Measurements from ENCODE around the gene ZNF618. TPM values are rescaled to one million over a fixed set of nuclear protein-coding genes. Genes with fewer than 3 reads are reported as not detected.
"Not testable (repeated sequence)": the region's sequence is repeated elsewhere in the genome, so short reads cannot be mapped to it uniquely, and the experiment has no call there.

The ZNF618 gene
- total and polyA plus RNA-seq, 2 experiments from 2014 or later = 12.1 to 22.1 TPM

GRCh38 chr9:114043660-114044059 lies 167.6 kb downstream of the ZNF618 start:
- not testable (repeated sequence) for H3K27me3 Mint-ChIP-seq (ENCODE audit: insufficient read depth, low read depth, poor library complexity); H3K27ac Mint-ChIP-seq; H3K9me3 Mint-ChIP-seq; H3F3A ChIP-seq (replicated peaks; ENCODE audit: low read depth); H3K27ac ChIP-seq (ENCODE audit: low read depth); H4K20me1 ChIP-seq (replicated peaks; ENCODE audit: insufficient read depth); H3K4me2 ChIP-seq; H2AFZ ChIP-seq; H3K27me3 ChIP-seq (ENCODE audit: insufficient read depth); H3K4me3 Mint-ChIP-seq; H3K4me3 ChIP-seq; H3K9me2 ChIP-seq (ENCODE audit: insufficient read depth); DNase-seq (ENCODE audit: low spot score); H3K36me3 ChIP-seq (ENCODE audit: insufficient read depth); H3K4me1 ChIP-seq (ENCODE audit: insufficient read depth); H3K79me2 ChIP-seq (replicated peaks; ENCODE audit: insufficient read depth); ATAC-seq; H3K4me1 Mint-ChIP-seq
- H3K36me3 Mint-ChIP-seq (ENCODE audit: low read depth) = peaks cover 16% of the 10 kb centered on the region

GRCh38 chr9:114046237-114046755 lies 170.2 kb downstream of the ZNF618 start:
- no peaks in the 10 kb centered on the region for H3K9me2 ChIP-seq (ENCODE audit: insufficient read depth)
- no peaks in the 10 kb centered on the region for H3K79me2 ChIP-seq (replicated peaks; ENCODE audit: insufficient read depth)
- no peak overlapping the region for H3K4me3 ChIP-seq
- no peak overlapping the region for H2AFZ ChIP-seq
- Mint-ChIP-seq H3K4me1 (no peaks in the 10 kb centered on the region; the same call in 2 of the 3 replicates), H3K36me3 (ENCODE audit: low read depth) (peaks cover 27% of the 10 kb centered on the region), H3K27me3 (ENCODE audit: insufficient read depth, low read depth, poor library complexity) (no peaks in the 10 kb centered on the region), H3K27ac (no peak overlapping the region), H3K9me3 (no peaks in the 10 kb centered on the region), H3K4me3 (no peak overlapping the region)
- H3K27ac ChIP-seq (ENCODE audit: low read depth) = no peak overlapping the region
- H3K36me3 ChIP-seq (ENCODE audit: insufficient read depth) = no peaks in the 10 kb centered on the region
- TF ChIP-seq STAT1 (IDR thresholded peaks at IDR 0.05; ENCODE audit: unreplicated experiment) (no peak), EZH2 (IDR thresholded peaks at IDR 0.05; ENCODE audit: low read depth, unreplicated experiment) (no peak)
- no peaks in the 10 kb centered on the region for H3K27me3 ChIP-seq (ENCODE audit: insufficient read depth)
- peaks cover 4% of the 10 kb centered on the region for H4K20me1 ChIP-seq (replicated peaks; ENCODE audit: insufficient read depth)
- no peak overlapping the region for H3K4me2 ChIP-seq
- H3F3A ChIP-seq (replicated peaks; ENCODE audit: low read depth) = no peaks in the 10 kb centered on the region
- no peaks in the 10 kb centered on the region for H3K4me1 ChIP-seq (ENCODE audit: insufficient read depth)
- DNase-seq (ENCODE audit: low spot score) (no peak), ATAC-seq (no peak)

GRCh38 chr9:114046875-114047274 lies 170.8 kb downstream of the ZNF618 start:
- Histone ChIP-seq H3K27ac (ENCODE audit: low read depth) (no peak overlapping the region), H3K9me2 (ENCODE audit: insufficient read depth) (no peaks in the 10 kb centered on the region), H3K27me3 (ENCODE audit: insufficient read depth) (no peaks in the 10 kb centered on the region), H3F3A (replicated peaks; ENCODE audit: low read depth) (no peaks in the 10 kb centered on the region), H3K4me2 (no peak overlapping the region), H3K4me1 (ENCODE audit: insufficient read depth) (no peaks in the 10 kb centered on the region), H3K4me3 (no peak overlapping the region), H3K79me2 (replicated peaks; ENCODE audit: insufficient read depth) (no peaks in the 10 kb centered on the region), H3K36me3 (ENCODE audit: insufficient read depth) (no peaks in the 10 kb centered on the region), H4K20me1 (replicated peaks; ENCODE audit: insufficient read depth) (peaks cover 4% of the 10 kb centered on the region), H2AFZ (no peak overlapping the region)
- DNase-seq (ENCODE audit: low spot score) (no peak), ATAC-seq (no peak)
- Mint-ChIP-seq H3K27me3 (ENCODE audit: insufficient read depth, low read depth, poor library complexity) (no peaks in the 10 kb centered on the region), H3K4me1 (no peaks in the 10 kb centered on the region; the same call in 2 of the 3 replicates), H3K4me3 (no peak overlapping the region), H3K27ac (no peak overlapping the region), H3K9me3 (no peaks in the 10 kb centered on the region), H3K36me3 (ENCODE audit: low read depth) (peaks cover 32% of the 10 kb centered on the region)
- TF ChIP-seq POLR2AphosphoS5 (IDR thresholded peaks at IDR 0.05; ENCODE audit: low read depth) = no peak
- TF ChIP-seq JUNB (IDR thresholded peaks at IDR 0.05; ENCODE audit: unreplicated experiment) = no peak
- TF ChIP-seq STAT1 (IDR thresholded peaks at IDR 0.05; ENCODE audit: unreplicated experiment) = no peak
- no peak for TF ChIP-seq ZNF114 (CRISPR knock-in tag; IDR thresholded peaks at IDR 0.05)
- TF ChIP-seq CTCF (conservative IDR thresholded peaks at IDR 0.05; ENCODE audit: low read depth in 2 of 2) = no peak
- no peak for TF ChIP-seq ETS1 (IDR thresholded peaks at IDR 0.05)
- no peak for TF ChIP-seq ZNF331 (CRISPR knock-in tag; IDR thresholded peaks at IDR 0.05; ENCODE audit: low read depth)
- no peak for TF ChIP-seq CREB1 (CRISPR knock-in tag; IDR thresholded peaks at IDR 0.05; ENCODE audit: low read depth)
- no peak for TF ChIP-seq NANOG (IDR thresholded peaks at IDR 0.05; ENCODE audit: borderline replicate concordance)
- TF ChIP-seq EZH2 (IDR thresholded peaks at IDR 0.05; ENCODE audit: low read depth, unreplicated experiment) = no peak
- TF ChIP-seq EZH2phosphoT487 (IDR thresholded peaks at IDR 0.05; ENCODE audit: unreplicated experiment) = no peak
- no peak for TF ChIP-seq REST (IDR thresholded peaks at IDR 0.05; ENCODE audit: unreplicated experiment)
